ENCODE data around the gene WEE1. TPM values are rescaled to one million over a fixed set of nuclear protein-coding genes. Genes with fewer than 3 reads are reported as not detected.

WEE1 gene
- total RNA-seq, 1 donor from 2014 or later: 50.7 TPM

- no peak for DNase-seq (ENCODE audit: low read depth)
- no peak for FAIRE-seq
- peaks cover 31% of the 10 kb centered on the region for H3K4me1 Mint-ChIP-seq (ENCODE audit: low read depth, unreplicated experiment)
- peaks cover 7% of the 10 kb centered on the region for H3K36me3 Mint-ChIP-seq (ENCODE audit: low read depth, unreplicated experiment)
- H3K9ac ChIP-seq (ENCODE audit: low read length): no peak overlapping the region
- no peak overlapping the region for H3K4me3 Mint-ChIP-seq (ENCODE audit: unreplicated experiment)
- H3K27ac Mint-ChIP-seq (ENCODE audit: unreplicated experiment): peak overlapping the region; percentile 26
- H3K27me3 ChIP-seq (ENCODE audit: insufficient read depth, low read length): no peaks in the 10 kb centered on the region
- TF ChIP-seq EZH2 (IDR thresholded peaks at IDR 0.05; ENCODE audit: insufficient read depth, low read length) (no peak), CTCF (IDR thresholded peaks at IDR 0.05; ENCODE audit: insufficient read depth, low read depth, low read length) (no peak)
- H3K9me3 Mint-ChIP-seq (ENCODE audit: unreplicated experiment): no peaks in the 10 kb centered on the region
- H3K4me3 ChIP-seq (ENCODE audit: insufficient read depth, low read depth, low read length): no peak overlapping the region
- H2AFZ ChIP-seq (ENCODE audit: low read depth, low read length): no peak overlapping the region
- H3K27me3 Mint-ChIP-seq (ENCODE audit: low read depth, unreplicated experiment): no peaks in the 10 kb centered on the region
- H3K79me2 ChIP-seq (ENCODE audit: insufficient read depth, low read length): no peaks in the 10 kb centered on the region
- no peaks in the 10 kb centered on the region for H3K36me3 ChIP-seq (ENCODE audit: insufficient read depth, low read length)
- H4K20me1 ChIP-seq (ENCODE audit: insufficient read depth, low read length): no peaks in the 10 kb centered on the region
- no peaks in the 10 kb centered on the region for H3K9me3 ChIP-seq (ENCODE audit: insufficient read depth, low read depth, low read length)
- no peak overlapping the region for H3K4me2 ChIP-seq (ENCODE audit: low read length)
- no peak overlapping the region for H3K27ac ChIP-seq (ENCODE audit: low read depth, low read length)
- peaks cover 36% of the 10 kb centered on the region for H3K4me1 ChIP-seq (ENCODE audit: insufficient read depth, low read length)
These were observed 44.2 kb upstream of the WEE1 start for GRCh38 chr11:9529334-9529650.

- Histone ChIP-seq H3K36me3 (ENCODE audit: insufficient read depth, low read length) (no peaks in the 10 kb centered on the region), H3K4me2 (ENCODE audit: low read length) (no peak overlapping the region), H2AFZ (ENCODE audit: low read depth, low read length) (no peak overlapping the region), H3K9me3 (ENCODE audit: insufficient read depth, low read depth, low read length) (no peaks in the 10 kb centered on the region), H3K9ac (ENCODE audit: low read length) (no peak overlapping the region), H3K27me3 (ENCODE audit: insufficient read depth, low read length) (no peaks in the 10 kb centered on the region), H4K20me1 (ENCODE audit: insufficient read depth, low read length) (no peaks in the 10 kb centered on the region), H3K27ac (ENCODE audit: low read depth, low read length) (no peak overlapping the region), H3K4me1 (ENCODE audit: insufficient read depth, low read length) (peaks cover 34% of the 10 kb centered on the region), H3K79me2 (ENCODE audit: insufficient read depth, low read length) (no peaks in the 10 kb centered on the region), H3K4me3 (ENCODE audit: insufficient read depth, low read depth, low read length) (no peak overlapping the region)
- Mint-ChIP-seq H3K4me3 (ENCODE audit: unreplicated experiment) (no peak overlapping the region), H3K36me3 (ENCODE audit: low read depth, unreplicated experiment) (peaks cover 7% of the 10 kb centered on the region), H3K27ac (ENCODE audit: unreplicated experiment) (no peak overlapping the region), H3K9me3 (ENCODE audit: unreplicated experiment) (no peaks in the 10 kb centered on the region), H3K27me3 (ENCODE audit: low read depth, unreplicated experiment) (no peaks in the 10 kb centered on the region), H3K4me1 (ENCODE audit: low read depth, unreplicated experiment) (peaks cover 33% of the 10 kb centered on the region)
- DNase-seq (ENCODE audit: low read depth): no peak
- no peak for FAIRE-seq
- no peak for TF ChIP-seq EZH2 (IDR thresholded peaks at IDR 0.05; ENCODE audit: insufficient read depth, low read length)
- no peak for TF ChIP-seq CTCF (IDR thresholded peaks at IDR 0.05; ENCODE audit: insufficient read depth, low read depth, low read length)
These were observed 43.3 kb upstream of the WEE1 start for GRCh38 chr11:9530020-9530621.

- DNase-seq (ENCODE audit: low read depth) (no peak), FAIRE-seq (no peak)
- Mint-ChIP-seq H3K4me3 (ENCODE audit: unreplicated experiment) (no peak overlapping the region), H3K36me3 (ENCODE audit: low read depth, unreplicated experiment) (peaks cover 7% of the 10 kb centered on the region), H3K27me3 (ENCODE audit: low read depth, unreplicated experiment) (no peaks in the 10 kb centered on the region), H3K4me1 (ENCODE audit: low read depth, unreplicated experiment) (peaks cover 33% of the 10 kb centered on the region), H3K9me3 (ENCODE audit: unreplicated experiment) (no peaks in the 10 kb centered on the region), H3K27ac (ENCODE audit: unreplicated experiment) (no peak overlapping the region)
- no peaks in the 10 kb centered on the region for H3K79me2 ChIP-seq (ENCODE audit: insufficient read depth, low read length)
- no peaks in the 10 kb centered on the region for H3K36me3 ChIP-seq (ENCODE audit: insufficient read depth, low read length)
- H3K27ac ChIP-seq (ENCODE audit: low read depth, low read length): no peak overlapping the region
- peaks cover 33% of the 10 kb centered on the region for H3K4me1 ChIP-seq (ENCODE audit: insufficient read depth, low read length)
- no peaks in the 10 kb centered on the region for H4K20me1 ChIP-seq (ENCODE audit: insufficient read depth, low read length)
- H3K27me3 ChIP-seq (ENCODE audit: insufficient read depth, low read length): no peaks in the 10 kb centered on the region
- no peak for TF ChIP-seq EZH2 (IDR thresholded peaks at IDR 0.05; ENCODE audit: insufficient read depth, low read length)
- no peak for TF ChIP-seq CTCF (IDR thresholded peaks at IDR 0.05; ENCODE audit: insufficient read depth, low read depth, low read length)
- no peak overlapping the region for H2AFZ ChIP-seq (ENCODE audit: low read depth, low read length)
- H3K4me2 ChIP-seq (ENCODE audit: low read length): no peak overlapping the region
- no peaks in the 10 kb centered on the region for H3K9me3 ChIP-seq (ENCODE audit: insufficient read depth, low read depth, low read length)
- H3K9ac ChIP-seq (ENCODE audit: low read length): no peak overlapping the region
- H3K4me3 ChIP-seq (ENCODE audit: insufficient read depth, low read depth, low read length): no peak overlapping the region
These were observed 42.4 kb upstream of the WEE1 start for GRCh38 chr11:9530901-9531625.
